ENCODE results near the gene RELN.

RELN gene

GRCh38 chr7:103711413-103711812 lies 278.0 kb downstream of the RELN start:
- no peak for DNase-seq

- no peak for DNase-seq
Measured at GRCh38 chr7:103710247-103710646, 279.2 kb downstream of the RELN start.

GRCh38 chr7:103706805-103707204 lies 282.7 kb downstream of the RELN start:
- DNase-seq, result no peak

GRCh38 chr7:103705542-103705941 lies 283.9 kb downstream of the RELN start:
- DNase-seq, result no peak

- DNase-seq, result no peak
Measured at GRCh38 chr7:103704701-103705100, 284.8 kb downstream of the RELN start.

- DNase-seq, result no peak
Measured at GRCh38 chr7:103702982-103703381, 286.5 kb downstream of the RELN start.

GRCh38 chr7:103702454-103702853 lies 287.0 kb downstream of the RELN start:
- no peak for DNase-seq

- no peak for DNase-seq
Measured at GRCh38 chr7:103699032-103699431, 290.4 kb downstream of the RELN start.

- no peak for DNase-seq
Measured at GRCh38 chr7:103698064-103698463, 291.4 kb downstream of the RELN start.

- DNase-seq, result no peak
Measured at GRCh38 chr7:103695521-103695920, 293.9 kb downstream of the RELN start.

GRCh38 chr7:103694304-103694703 lies 295.2 kb downstream of the RELN start:
- no peak for DNase-seq

- no peak for DNase-seq
Measured at GRCh38 chr7:103691291-103691690, 298.2 kb downstream of the RELN start.

- no peak for DNase-seq
Measured at GRCh38 chr7:103690242-103690974, 299.1 kb downstream of the RELN start.

GRCh38 chr7:103689255-103689654 lies 300.2 kb downstream of the RELN start:
- DNase-seq, result no peak

GRCh38 chr7:103687951-103688350 lies 301.5 kb downstream of the RELN start:
- no peak for DNase-seq

GRCh38 chr7:103687272-103687671 lies 302.2 kb downstream of the RELN start:
- no peak for DNase-seq

GRCh38 chr7:103686763-103687162 lies 302.7 kb downstream of the RELN start:
- DNase-seq, result no peak

- no peak for DNase-seq
Measured at GRCh38 chr7:103686064-103686463, 303.4 kb downstream of the RELN start.

GRCh38 chr7:103685646-103686045 lies 303.8 kb downstream of the RELN start:
- DNase-seq, result no peak

GRCh38 chr7:103683348-103683747 lies 306.1 kb downstream of the RELN start:
- DNase-seq, result no peak

GRCh38 chr7:103680161-103681144 lies 309.0 kb downstream of the RELN start:
- no peak for DNase-seq

GRCh38 chr7:103679151-103680132 lies 310.0 kb downstream of the RELN start:
- DNase-seq, result no peak
